SW 1271 (cell line): ENCODE data around the gene EPHA1.

ENCODE experiments used
- DNase-seq, 2 experiments: peaks; one replicate each; lab custom pipeline; 2025; lab: John Stamatoyannopoulos, UW

The EPHA1 gene

DNA sequence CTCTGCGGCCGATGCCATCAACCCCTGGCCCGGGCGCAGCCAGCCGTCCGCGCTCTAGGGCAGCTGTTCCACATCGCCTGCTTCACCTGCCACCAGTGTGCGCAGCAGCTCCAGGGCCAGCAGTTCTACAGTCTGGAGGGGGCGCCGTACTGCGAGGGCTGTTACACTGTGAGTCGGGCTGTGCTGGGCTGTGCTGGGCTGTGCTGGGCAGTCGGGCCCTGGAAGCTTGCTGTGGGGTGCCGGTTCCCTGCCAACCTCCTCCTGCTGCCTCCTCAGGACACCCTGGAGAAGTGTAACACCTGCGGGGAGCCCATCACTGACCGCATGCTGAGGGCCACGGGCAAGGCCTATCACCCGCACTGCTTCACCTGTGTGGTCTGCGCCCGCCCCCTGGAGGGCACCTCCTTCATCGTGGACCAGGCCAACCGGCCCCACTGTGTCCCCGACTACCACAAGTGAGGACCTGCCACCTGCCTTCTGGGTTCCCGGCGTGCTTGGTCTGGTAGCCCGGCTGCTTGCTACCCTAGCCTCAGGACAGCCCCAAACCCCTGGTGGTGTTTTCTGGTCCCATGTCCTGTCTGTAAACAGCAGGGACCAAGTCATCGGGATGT, 20.1 kb downstream of the EPHA1 start:
- no peak for DNase-seq

DNA sequence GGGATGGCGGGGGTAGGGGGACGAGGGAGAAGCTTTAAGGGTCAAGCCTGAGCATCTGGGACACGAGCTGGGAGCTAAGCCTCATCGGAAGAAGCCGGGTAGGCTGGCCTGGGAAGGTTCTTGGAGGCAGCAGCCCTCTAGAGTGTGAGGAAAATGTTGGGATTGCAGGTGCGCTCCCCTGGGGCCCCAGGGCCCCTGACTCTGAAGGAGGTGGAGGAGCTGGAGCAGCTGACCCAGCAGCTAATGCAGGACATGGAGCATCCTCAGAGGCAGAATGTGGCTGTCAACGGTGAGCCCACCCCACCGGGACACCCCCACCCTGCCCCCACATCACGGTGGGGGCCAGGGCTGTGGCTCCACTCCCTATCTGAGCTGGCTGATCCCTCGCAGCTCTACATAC, 20.6 kb downstream of the EPHA1 start:
- no peak for DNase-seq

DNA sequence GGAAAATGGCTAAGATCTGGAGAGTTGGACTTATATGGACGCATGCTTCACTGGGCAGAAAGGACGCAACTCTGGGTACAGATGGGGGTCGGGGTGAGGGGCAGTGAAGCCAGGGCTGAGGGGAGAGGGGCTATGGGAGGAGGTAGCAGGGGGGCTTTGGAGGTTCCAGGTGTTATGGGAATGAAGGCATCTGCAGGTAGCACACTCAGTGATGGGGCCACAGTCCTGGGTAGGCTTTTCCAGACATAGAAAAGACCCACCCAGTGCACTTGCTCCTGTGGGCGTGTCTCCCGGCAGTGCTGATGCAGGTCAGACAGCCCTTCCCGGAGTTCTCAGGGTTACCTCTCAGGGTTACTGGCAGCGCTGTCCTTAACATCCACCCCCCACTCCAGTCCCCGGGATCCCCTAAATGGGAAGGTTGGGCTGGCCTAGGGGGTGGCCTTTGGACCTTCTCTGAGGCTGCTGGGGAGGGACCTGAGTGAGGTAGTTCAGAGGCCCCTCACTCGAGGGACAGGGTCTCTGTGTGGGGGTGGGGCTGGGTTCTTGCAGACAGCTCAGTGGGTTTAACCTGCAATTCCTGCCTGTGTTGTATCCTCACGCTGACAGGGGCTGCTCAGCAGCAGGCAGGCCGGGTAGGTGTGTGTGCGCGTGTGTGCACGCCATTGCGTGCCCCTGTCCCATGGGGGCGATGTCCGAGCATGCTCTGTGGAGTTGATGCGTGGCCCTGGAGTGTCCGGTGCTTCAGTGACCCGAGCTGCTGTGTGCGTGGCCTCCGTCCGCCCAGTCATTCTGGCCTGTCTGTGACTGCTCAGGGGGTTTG, 21.3 kb downstream of the EPHA1 start:
- DNase-seq, result no peak

DNA sequence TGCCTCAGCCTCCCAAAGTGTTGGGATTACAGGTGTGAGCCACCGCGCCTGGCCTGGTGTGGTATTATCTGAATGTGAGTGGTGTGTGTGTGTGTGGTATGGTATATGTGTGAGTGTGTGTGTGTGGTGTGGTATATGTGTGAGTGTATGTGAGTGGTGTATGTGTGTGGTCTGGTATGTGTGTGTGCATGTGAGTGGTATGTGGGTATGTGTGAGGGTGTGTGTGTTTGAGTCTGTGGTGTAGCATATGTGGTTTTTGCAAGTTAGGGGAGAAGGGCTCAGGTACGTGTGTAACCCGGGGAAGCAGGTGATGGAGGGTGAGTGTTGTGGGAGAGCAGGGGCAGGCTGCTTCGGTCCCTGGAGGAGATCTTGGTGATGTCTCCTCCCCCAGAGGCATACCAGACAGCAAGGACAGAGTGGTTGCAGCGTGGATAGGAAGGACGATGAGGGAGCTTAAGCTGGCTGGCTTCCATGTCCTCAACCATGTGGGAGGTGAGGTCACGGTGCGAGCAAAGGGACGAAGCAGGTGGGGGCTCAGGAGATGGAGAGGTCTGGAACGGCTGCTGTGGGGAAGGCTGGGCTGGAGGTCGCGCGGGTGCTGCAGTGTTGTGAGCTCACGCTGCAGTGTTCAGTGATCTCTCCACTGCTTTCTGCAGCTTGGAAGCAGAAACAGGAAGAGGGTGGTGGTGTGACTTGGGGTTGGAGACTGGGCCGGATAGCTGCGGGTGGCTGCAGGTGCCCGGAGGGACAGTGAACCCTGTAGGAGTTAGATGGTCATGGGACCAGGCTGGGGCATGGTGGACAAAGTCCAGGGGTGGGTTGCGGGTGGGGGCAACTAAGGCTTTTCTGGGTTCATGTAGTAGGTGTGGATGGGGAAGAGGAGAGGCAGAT, 22.5 kb downstream of the EPHA1 start:
- DNase-seq, result no peak

DNA sequence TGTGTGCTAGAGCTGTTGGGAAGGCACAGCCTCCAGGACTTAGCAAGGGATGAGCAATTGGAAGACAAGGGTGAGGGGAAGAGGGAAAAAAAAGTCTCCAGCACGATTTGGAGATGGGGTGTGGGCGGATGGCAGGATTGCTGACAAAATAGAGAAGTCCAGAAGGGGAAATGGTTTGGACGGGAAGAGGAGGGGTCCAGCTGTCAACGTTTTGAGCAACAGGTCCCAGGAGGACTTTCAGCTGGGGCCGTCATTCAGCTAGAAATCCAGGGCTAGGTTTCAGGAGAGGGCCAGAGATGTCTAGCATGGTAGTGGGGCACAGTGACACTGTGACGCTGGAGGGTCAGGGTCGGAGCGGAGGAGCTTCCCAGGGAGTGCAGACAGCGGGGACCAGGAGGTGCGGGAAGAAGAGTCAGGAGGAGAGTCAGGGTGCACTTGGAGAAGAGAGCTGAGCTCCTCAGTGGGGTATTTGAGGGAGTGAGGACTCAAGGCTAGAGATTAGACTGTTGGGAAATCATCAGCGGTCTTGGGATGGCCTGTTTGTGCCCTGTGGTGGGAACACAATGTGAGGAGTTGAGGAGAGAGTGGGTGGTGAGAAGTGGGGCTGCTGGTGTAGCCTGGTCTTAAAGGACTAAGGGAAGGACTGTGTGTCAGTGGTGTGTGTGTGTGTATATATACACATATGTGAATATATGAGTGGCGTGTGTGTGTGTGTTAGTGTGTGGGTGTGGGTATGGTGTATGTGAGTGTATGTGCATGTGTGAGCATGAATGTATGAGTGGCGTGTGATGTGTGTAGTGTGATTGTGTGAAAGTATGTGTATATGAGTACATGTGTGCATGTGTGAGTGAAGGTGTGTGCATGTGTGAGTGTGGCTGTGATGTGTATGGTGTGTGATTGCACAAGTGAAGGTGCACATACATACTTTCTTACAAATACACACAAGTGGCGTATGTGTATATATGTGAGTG, 23.7 kb downstream of the EPHA1 start:
- no peak for DNase-seq

DNA sequence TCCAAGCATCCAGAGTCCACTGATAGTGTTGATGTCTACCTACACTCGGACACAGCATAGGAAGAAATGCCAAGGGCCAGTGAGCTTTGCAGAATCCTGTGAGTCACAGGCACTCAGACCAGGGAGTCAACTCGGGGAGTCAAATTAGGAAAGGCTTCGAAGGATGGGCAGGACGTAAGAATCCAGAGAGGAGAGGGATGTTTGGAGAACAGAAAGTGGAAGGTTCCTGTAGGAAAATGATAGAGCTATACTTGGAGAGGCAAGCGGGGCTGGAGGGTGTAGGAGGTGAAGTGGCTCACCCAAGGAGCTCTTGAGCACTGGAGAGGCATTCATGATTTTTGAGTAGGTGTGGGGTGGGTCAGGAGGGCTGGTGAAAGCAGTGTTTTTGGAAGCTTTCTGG, 24.5 kb downstream of the EPHA1 start:
- no peak for DNase-seq

DNA sequence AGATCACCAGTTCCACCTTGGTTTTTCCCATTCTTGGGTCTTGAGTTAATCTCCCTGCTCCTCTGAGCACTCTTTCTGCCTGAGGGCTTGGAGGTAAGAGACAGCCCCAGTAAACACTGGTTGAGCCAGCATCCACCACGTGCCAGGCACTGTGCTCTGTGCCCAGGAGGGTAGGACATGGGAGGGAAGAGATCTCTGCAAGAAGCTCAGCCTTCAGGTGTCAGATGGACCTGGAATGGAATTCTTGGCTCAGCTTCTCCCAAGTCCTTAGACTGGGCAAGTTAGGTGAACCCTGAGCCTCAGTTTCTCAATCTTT, 25.1 kb downstream of the EPHA1 start:
- no peak for DNase-seq

DNA sequence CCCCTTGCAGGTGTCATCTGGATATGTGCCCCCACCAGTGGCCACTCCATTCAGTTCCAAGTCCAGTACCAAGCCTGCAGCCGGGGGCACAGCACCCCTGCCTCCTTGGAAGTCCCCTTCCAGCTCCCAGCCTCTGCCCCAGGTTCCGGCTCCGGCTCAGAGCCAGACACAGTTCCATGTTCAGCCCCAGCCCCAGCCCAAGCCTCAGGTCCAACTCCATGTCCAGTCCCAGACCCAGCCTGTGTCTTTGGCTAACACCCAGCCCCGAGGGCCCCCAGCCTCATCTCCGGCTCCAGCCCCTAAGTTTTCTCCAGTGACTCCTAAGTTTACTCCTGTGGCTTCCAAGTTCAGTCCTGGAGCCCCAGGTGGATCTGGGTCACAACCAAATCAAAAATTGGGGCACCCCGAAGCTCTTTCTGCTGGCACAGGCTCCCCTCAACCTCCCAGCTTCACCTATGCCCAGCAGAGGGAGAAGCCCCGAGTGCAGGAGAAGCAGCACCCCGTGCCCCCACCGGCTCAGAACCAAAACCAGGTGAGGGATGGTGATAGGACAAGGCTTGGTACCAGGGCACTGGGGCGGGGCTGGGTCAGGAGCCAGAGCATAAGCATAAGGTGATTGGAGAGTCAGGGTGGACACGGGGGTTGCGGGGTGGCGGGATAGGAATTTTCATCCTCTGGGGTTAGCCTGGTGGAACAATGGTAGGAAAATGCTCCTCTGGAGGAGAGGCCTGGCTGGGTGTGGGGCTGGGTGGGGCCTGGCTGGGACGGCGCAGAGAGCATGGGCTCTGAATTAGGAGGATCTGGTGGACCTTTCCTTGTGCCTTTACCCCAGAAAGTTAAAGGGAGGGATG, 25.6 kb downstream of the EPHA1 start:
- no peak for DNase-seq

DNA sequence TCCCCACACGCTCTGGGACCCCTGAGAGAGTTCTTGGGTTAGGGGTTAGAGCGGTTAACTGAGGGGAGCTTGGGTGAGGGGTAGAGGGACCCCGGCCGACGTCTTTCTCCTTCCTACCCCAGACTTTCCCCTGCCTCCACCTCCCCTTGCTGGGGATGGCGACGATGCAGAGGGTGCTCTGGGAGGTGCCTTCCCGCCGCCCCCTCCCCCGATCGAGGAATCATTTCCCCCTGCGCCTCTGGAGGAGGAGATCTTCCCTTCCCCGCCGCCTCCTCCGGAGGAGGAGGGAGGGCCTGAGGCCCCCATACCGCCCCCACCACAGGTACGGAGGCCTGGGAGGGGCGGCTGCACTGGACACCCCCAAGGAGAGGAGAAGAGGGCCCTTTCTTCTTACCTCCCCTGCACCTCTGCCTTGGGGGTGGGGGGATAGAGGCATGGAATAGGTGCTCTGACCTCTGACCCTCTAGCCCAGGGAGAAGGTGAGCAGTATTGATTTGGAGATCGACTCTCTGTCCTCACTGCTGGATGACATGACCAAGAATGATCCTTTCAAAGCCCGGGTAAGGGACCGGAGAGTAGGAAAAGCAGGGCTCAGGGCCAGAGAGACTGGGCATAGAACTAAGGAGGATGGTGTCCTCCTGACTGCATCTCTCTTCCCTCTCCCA, 26.4 kb downstream of the EPHA1 start:
- no peak for DNase-seq

DNA sequence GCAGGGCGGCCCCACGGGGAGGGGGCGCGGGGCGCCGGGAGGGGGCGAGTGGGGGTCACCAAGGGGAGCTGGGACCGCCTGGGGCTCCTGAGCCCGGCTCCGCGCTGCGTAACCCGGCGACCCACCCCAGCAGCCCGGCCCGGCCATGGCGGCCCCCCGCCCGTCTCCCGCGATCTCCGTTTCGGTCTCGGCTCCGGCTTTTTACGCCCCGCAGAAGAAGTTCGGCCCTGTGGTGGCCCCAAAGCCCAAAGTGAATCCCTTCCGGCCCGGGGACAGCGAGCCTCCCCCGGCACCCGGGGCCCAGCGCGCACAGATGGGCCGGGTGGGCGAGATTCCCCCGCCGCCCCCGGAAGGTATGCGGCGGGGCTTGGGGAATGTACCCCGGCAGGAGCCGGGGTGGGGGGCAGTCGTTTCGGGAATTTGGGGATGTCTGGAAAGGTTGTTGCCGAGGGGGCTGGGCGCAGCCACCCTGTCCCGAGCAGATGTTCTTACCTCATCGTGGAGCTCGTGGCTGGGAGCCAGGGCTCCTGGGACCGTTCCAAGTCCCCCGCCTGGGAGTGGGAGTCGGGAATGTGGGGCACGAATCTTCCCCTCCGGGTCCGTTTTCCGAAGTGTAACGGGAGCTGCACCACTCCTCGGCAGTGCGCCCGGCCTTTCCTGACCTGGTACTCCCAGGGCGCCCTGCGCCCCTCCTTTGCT, 27.1 kb downstream of the EPHA1 start:
- no peak for DNase-seq

DNA sequence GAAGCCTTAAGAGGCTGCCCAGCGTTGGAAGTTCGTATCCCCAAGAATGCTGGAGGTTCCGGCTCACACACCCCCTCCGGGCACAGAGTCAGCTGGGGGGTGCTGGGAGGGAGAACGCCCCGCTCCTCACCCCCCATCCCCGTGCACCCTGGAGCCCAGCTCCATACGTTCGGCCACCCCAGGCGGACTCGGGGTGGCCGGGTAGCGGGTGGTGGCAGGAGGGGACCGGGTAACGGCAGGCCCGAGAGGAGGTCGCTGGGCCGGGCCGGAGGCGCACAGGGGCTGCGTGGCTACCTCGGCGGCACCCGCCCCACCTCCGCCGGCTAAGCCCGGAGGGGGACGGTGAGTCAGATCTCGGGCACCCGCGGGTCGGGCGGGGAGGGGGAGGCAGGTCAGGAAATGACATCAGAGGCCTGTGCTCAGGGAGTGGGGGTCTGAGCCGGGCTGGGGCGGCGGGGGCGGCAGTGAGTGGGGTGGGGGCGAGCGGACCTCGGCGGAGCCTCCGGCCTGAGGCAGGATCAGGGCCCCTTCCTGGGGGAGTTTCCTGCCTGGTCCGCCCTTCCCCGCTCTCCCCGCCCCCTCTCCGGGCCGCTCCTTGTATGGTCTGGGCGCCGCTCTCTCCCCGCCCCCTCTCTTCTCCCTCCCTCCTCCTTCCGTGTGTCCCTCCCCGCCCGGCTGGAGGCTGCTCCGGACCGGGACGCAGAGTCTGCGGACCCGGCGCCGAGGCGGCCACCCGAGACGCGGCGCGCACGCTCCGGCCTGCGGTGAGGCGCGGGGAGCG, 27.8 kb downstream of the EPHA1 start, which contains the start of gene ZYX:
ZYX (plus strand) TSS at position 700 of the 781 bp plus-strand sequence. CDS start 227 bp downstream, outside the sequence.
- peak; percentile 77 to 86 for DNase-seq

DNA sequence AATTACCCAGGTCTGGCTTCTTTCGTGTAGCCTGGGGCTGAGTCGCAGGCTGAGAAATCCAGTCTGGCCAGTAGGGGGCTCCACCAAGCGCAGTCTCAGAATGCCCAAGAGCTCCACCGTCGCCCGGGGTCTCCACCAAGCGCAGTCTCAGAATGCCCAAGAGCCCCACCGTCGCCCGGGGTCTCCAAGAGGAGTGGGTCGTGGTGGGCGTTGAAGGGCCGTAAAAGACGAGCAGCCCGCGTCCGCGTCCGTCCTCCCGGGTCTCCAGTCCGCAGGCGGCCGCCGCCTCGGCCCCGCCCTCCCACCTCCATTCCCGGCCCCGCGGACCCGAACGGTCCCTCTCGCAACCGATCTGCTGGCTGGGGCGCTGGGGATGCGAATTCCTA, 28.4 kb downstream of the EPHA1 start:
- peak; percentile 43 to 73 for DNase-seq

DNA sequence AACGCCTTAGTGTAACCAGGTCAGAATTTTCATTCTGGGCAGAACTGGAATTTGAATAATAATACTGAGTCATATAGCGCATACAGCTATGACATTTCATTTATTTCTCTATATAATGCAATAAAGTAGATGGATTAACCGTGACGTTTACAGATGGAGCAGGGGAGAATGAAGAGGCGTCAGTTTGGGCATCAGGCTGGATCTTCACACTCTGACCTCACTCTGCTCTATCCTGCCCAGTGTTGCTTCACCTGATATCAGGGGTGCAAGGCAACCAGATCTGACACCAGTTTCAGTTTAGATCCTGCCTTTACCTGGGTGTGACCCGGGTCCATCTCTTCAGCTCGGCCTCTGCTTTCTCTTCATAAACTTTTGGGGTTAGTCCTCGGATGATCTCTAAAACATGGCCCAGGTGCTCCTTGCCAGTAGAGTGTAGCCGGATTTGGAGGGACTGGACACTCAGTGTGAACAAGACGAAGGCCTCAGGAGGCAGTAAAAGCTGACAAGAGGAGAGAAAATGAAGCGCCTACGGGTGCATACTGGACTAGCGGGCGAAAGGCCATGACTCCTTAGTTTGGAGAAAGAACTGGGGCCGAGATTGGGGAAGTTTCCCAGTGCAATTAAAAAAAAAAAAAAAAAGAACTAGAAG, 28.9 kb downstream of the EPHA1 start:
- DNase-seq, result peak in 1 of 2 experiments; percentile 67

DNA sequence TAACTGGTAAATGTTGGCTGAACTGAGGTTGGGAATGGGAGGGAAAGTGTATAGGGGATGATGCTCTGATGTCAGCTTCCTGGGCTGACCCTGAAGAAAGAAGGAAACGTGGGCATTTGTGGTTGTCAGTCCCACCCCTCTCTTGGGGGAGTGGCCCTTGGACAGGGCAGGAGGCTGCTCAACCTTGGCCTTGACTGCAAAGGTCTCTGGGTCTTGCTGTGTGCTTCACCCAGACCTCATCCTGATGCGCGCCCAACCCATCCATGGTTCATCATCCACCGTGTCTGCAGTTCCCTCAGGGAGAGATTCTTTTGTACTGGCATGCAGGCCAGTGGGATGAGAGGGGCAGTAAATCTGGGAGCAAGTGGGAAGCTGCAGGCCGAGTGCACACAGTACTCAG, 32.3 kb downstream of the EPHA1 start:
- no peak for DNase-seq

DNA sequence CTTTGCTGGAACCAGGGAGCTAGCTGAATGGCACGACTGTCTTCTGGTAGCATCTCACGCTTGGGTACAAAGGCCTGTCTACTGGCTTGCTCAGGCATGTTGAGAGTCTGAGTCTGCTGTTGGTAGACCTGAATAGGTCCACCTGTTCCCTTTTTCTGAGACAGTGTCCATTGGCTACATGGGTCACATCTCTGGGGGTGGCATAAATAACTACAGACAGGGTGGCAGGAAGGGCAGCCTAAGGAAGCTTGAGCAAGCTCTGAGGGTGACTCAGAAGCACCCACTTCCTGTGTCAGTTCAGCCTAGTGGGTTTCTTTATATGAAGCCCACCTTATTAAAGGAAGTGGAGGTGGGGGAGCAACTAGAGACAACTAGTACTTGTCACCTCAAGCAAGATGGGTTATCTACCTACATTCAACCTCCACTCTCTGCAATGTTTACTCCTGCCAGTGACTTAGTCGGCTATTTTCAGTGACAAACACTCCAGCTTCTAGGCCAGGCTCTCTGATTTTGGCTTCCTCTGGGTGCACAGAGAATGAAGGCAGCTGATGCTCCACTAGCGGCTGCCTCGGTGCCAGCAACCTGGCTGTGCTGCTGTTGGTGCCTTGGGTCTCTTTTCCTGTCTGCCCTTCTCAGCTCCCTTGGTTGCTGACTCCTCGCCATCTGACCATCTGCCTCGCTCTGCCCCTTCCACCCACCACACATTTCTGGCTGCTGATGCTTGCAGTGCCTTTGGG, 33.2 kb downstream of the EPHA1 start:
- peak in 1 of 2 experiments; percentile 35 for DNase-seq

DNA sequence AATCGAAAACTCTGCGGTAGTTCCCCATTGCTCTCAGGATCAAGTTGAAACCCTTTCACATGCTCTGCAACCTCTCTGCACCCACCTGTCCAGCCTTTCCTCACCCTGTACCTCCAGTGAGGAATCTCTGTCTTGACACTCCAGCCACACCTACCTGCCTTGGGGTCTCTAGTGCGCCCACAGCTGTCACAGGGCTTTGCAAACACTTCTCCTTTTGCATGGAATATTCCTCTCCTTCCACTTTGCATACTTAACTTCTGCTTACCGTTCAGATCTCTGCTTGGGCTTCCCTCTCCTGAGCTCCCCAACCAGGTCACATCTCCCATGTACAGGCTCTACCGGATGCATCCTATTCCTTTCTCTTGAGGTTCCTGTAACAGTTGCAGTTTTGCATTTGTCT, 34.1 kb downstream of the EPHA1 start:
- no peak for DNase-seq

DNA sequence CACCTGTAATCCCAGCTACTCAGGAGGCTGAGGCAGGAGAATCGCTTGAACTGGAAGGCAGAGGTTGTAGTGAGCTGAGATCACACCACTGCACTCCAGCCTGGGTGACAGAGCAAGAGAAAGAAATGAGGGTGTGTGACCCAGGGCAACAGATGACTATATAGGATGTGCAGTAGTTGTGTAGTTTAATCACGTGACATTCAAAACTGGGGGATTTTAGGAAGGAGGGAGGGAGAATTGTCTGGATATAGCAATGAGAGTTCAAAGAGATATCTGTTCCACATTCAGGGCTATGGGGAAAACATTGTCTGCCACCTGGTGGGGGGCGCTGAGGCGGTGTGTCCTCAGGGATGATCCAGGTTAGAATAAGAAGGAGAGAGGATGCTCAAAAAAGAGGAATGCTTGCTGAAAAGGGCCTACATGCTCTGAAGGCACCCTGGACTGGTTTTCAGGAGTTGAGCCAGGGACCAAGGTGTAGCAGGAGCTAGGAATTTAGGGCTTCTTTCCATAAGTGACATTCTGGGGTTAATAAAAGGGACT, 35.3 kb downstream of the EPHA1 start:
- no peak for DNase-seq
